GM12874 (cell line): ENCODE data around the gene RSU1.

Source experiments
- CTCF ChIP-seq: IDR thresholded peaks from 2 replicates; pipeline ENCODE4 v1.5.1; 2011; ENCODE audit warnings: low read depth, mild to moderate bottlenecking, control low read depth, low read length, moderate library complexity; ENCODE audit not compliant: insufficient read depth

RSU1 gene

GRCh38 chr10:16545116-16545736 is 272.0 kb downstream of the RSU1 start:
- TF ChIP-seq CTCF = peak; percentile 67

- no peak for TF ChIP-seq CTCF
Measured at GRCh38 chr10:16544591-16544990, 272.6 kb downstream of the RSU1 start.

GRCh38 chr10:16544099-16544498 is 273.1 kb downstream of the RSU1 start:
- TF ChIP-seq CTCF = no peak
